WI38 (cell line): ENCODE results near the gene AUH.

ENCODE experiments used
- H3K4me3 ChIP-seq: 2 replicates; pipeline ENCODE4 v1.5.1; 2011; ENCODE audit warnings: low read depth, mild to moderate bottlenecking, control low read depth, low read length
- TF ChIP-seq, protein P1 (sequence below): IDR thresholded peaks from 2 replicates; pipeline ENCODE4 v1.5.1; 2012; ENCODE audit warnings: low read depth, mild to moderate bottlenecking, control low read depth, low read length

The AUH gene

DNA sequence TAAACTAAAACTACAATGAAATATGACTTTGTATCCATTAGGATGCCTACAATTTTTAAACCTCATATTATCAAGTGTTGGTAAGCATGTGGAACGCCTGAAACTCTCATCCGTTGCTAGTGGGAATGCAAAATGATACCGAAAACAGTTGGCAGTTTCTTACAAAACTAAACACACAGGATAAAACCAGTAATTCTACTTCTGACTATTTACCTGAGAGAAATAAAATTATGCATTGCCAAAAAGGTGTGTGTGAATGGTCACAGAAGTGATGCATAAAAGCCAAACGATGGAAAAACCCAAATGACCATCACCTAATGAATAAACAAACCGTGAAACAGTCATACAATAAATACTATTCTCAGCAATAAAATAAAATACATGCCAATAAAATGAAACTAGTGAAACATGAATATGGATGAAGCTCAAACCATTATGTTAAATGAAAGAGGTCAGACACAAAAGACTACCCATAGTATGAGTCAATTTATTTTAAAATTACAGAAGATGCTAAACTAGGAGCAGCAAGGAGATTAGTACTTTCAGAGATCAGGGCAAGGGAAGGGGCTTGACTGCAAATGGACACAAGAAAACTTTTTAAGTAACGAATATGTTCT is 13.4 kb downstream of the AUH start:
- TF ChIP-seq, protein P1, sequence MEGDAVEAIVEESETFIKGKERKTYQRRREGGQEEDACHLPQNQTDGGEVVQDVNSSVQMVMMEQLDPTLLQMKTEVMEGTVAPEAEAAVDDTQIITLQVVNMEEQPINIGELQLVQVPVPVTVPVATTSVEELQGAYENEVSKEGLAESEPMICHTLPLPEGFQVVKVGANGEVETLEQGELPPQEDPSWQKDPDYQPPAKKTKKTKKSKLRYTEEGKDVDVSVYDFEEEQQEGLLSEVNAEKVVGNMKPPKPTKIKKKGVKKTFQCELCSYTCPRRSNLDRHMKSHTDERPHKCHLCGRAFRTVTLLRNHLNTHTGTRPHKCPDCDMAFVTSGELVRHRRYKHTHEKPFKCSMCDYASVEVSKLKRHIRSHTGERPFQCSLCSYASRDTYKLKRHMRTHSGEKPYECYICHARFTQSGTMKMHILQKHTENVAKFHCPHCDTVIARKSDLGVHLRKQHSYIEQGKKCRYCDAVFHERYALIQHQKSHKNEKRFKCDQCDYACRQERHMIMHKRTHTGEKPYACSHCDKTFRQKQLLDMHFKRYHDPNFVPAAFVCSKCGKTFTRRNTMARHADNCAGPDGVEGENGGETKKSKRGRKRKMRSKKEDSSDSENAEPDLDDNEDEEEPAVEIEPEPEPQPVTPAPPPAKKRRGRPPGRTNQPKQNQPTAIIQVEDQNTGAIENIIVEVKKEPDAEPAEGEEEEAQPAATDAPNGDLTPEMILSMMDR, result no peak
- H3K4me3 ChIP-seq, result no peak overlapping the region

DNA sequence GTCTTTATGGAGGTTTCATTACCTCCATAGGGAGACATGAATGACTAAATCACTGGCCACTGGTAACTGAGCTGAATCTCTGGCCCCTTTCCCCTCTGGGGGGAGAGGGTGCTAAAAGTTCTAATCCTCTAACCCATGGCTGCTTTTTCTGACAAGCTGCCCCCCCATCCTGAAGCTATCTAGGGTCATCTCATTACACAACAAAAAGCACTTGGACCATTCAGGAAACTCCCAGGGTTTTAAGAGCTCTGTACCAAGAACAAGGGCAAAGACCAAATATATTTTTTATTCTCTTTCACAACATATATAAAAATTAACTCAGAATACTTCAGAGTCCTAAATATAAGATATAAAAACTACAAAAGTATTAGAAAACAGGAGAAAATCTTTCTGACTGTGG is 14.3 kb downstream of the AUH start:
- TF ChIP-seq, protein P1, result no peak
- H3K4me3 ChIP-seq, result no peak overlapping the region

DNA sequence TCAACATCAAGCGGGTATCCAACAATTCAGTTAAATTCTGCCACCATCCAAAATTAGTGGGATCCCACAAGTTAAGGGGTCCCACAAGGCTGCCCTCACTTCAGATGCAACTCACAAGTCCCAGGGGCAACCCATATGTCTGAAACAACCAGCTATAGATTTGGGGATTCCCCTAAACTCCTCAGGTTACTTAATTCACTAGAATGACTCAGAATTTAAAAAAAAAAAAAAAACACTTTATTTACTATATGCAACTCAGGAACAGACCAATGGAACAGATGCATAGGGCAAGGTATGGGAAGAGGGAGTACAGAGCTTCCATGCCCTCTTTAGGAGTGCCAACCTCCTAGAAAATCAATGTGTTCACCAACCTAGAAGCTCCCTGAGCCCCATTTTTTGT is 15.1 kb downstream of the AUH start:
- TF ChIP-seq, protein P1, result no peak
- no peak overlapping the region for H3K4me3 ChIP-seq

DNA sequence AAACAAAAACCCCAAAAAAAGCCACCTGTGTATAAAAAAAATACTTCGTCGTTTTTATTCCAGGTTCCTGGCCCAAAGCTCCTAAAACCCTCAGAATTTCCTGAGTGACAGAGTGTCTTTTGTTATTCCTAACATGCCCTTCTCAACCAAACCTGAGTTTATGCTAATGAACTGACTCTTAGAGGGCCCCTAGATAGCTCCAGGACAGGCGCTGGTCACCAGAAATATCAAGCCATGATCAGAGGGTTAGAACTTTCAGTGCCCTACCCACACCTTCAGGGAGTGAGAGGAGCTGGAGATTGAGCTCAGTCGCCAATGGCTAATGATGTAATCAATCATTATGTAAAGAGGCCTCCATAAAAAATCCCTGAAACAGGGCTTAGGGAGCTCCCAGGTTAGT is 15.7 kb downstream of the AUH start:
- TF ChIP-seq, protein P1, result no peak
- no peak overlapping the region for H3K4me3 ChIP-seq

DNA sequence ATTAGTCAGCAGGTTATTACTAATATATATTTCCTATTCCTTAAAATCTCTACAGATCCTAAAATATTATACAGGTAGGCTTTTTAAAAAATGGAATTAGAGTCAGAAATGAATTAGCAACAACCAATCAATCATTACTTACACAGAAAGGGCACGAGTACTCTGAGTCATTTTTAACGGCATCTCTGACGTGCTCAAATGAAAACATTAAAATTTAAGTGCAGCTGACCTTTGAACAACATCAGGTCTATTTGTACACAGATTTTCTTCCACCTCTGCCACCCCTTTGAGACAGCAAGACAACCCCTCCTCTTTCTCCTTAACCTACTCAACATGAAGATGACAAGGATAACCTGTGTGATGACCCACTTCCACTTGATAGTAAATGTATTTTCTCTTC is 19.1 kb downstream of the AUH start:
- TF ChIP-seq, protein P1, result no peak
- H3K4me3 ChIP-seq, result no peak overlapping the region

DNA sequence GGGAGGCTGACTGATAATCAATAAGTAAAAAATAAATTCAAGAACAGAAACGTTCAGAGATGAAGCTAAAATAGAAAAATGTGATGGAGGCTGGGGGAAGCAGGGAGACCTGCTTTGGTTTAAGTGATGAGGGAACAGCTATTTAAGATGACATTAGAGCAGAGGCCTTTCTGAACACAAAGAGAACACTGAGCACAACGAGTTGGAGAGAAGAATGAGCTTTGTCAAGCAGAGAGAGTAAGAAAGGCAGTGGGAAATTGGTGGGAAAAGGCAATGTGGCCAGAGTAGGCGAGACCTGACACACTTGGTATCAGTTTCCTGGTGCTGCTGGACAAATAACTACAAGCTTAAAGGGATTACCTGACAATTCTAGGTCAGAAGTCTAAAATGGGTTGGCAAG is 20.0 kb downstream of the AUH start:
- TF ChIP-seq, protein P1, result no peak
- no peak overlapping the region for H3K4me3 ChIP-seq

DNA sequence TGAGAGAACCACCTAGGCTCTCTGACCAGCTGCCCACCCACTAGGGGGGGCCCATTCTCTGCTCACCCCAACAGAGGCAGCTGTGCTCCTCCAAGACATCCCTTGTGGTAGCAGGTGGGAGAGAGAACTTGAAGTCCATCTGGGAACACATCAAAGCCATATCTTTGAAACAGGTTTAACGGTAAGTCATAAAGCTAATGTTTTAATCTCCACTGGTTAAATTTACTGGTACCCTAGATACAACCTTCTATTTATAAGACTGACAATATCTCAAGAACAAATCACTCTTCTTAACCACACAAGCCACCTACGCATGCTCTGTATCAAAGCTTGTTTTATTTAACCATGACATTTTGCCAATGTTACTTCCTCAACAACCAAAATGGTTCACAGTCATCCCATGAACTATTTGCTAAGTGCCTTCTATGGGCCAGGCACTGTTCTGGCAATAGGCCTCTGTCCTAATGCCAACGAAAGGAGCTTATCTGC is 20.4 kb downstream of the AUH start:
- TF ChIP-seq, protein P1, result no peak
- no peak overlapping the region for H3K4me3 ChIP-seq
